GM12878 (cell line): ENCODE results near the gene UBE2E1. TPM values are rescaled to one million over a fixed set of nuclear protein-coding genes. Genes with fewer than 3 reads are reported as not detected.

Experiments used
- BHLHE40 ChIP-seq, 2 experiments: fragments of 450-650 bp in 1 of 2; IDR thresholded peaks; 2 replicates each; pipeline ENCODE4 v1.6.1; 2011 to 2017; ENCODE audit warnings: low read depth in 2 of 2, borderline replicate concordance in 1 of 2, improper control_type of control experiment in 1 of 2, low read length in 1 of 2, mild to moderate bottlenecking in 1 of 2
- BMI1 ChIP-seq: fragments of 450-650 bp; IDR thresholded peaks from 2 replicates; pipeline ENCODE4 v1.6.1; 2016; ENCODE audit warnings: mild to moderate bottlenecking, moderate library complexity, borderline replicate concordance
- CBX5 ChIP-seq: sonication (generic); IDR thresholded peaks from 2 replicates; pipeline ENCODE4 v1.6.1; 2016; ENCODE audit warnings: low read depth, moderate library complexity, mild to moderate bottlenecking, inconsistent platforms
- KAT2A ChIP-seq: conservative IDR thresholded peaks from 2 replicates; pipeline ENCODE4 v1.6.1; 2011; ENCODE audit warnings: low read depth, low read length; ENCODE audit not compliant: control insufficient read depth
- MTA3 ChIP-seq: IDR thresholded peaks from 2 replicates; pipeline ENCODE4 v1.6.1; 2012; ENCODE audit warnings: low read length, inconsistent platforms, borderline replicate concordance
- POLR2A ChIP-seq: IDR thresholded peaks from 2 replicates; pipeline ENCODE4 v1.6.1; 2011; ENCODE audit warnings: low read depth, mild to moderate bottlenecking, low read length
- SIX5 ChIP-seq: IDR thresholded peaks from 2 replicates; pipeline ENCODE4 v1.6.1; 2011; ENCODE audit warnings: mild to moderate bottlenecking, low read depth, low read length, moderate library complexity; ENCODE audit not compliant: severe bottlenecking
- TCF12 ChIP-seq: IDR thresholded peaks from 2 replicates; pipeline ENCODE4 v1.6.1; 2011; ENCODE audit warnings: low read depth, mild to moderate bottlenecking, low read length
- YBX1 ChIP-seq: fragments of 450-650 bp; IDR thresholded peaks from 2 replicates; pipeline ENCODE4 v1.6.1; 2016; ENCODE audit warnings: antibody characterized with exemption
- polyA plus RNA-seq, 11 experiments: library from polyadenylated mRNA; depleted of rRNA in 4 of 11; unstranded in 6 of 11; stranded (reverse) in 5 of 11; fragments of >200 nt; fragmentation: Nextera tagmentation in 4 of 11; fragmentation: Illumina TruSeq in 1 of 11; extraction: Ambion mirVana in 4 of 11; extraction: Trizol in 1 of 11; gene quantifications; 1 replicate in 1 of 11; 2 replicates in 10 of 11; pipeline versions ENCODE4 v1.2.1 to v1.2.3, GENCODE V29; 2011 to 2016; ENCODE audit warnings: inconsistent platforms in 2 of 11, missing spikeins in 2 of 11, low read depth in 1 of 11
- total RNA-seq, 4 experiments: library from RNA; depleted of rRNA in 3 of 4; stranded (reverse); fragments of >200 nt in 3 of 4; fragmentation: Illumina TruSeq in 1 of 4; extraction: Trizol in 1 of 4; gene quantifications; 2 replicates each; pipeline versions ENCODE4 v1.2.1 to v1.2.3, GENCODE V29; 2013 to 2021
- TF ChIP-seq, protein P1 (sequence below): IDR thresholded peaks from 2 replicates; pipeline ENCODE4 v1.6.1; 2011; ENCODE audit warnings: low read depth, low read length, improper control_type of control experiment, borderline replicate concordance
- TF ChIP-seq, protein P2 (sequence below): fragments of 450-650 bp; formaldehyde crosslinking; IDR thresholded peaks from 2 replicates; pipeline ENCODE4 v1.4.0; 2022; ENCODE audit warnings: mild to moderate bottlenecking, moderate library complexity
- TF ChIP-seq, protein P3 (sequence below): fragments of 450-650 bp; IDR thresholded peaks from 2 replicates; pipeline ENCODE4 v1.6.1; 2017; ENCODE audit warnings: mild to moderate bottlenecking
- TF ChIP-seq, protein P4 (sequence below): fragments of 450-650 bp; IDR thresholded peaks from 2 replicates; pipeline ENCODE4 v1.6.1; 2017; ENCODE audit warnings: mild to moderate bottlenecking, moderate library complexity
- TF ChIP-seq, protein P5 (sequence below): fragments of 450-650 bp; conservative IDR thresholded peaks from 2 replicates; pipeline ENCODE4 v1.6.1; 2017; ENCODE audit warnings: mild to moderate bottlenecking, moderate library complexity

Gene UBE2E1
- total and polyA plus RNA-seq, 10 of the 15 experiments (the other 5 are each of a cell fraction or from before 2014, with no cell fraction given), result 18.7 to 425 (median 147) TPM

DNA sequence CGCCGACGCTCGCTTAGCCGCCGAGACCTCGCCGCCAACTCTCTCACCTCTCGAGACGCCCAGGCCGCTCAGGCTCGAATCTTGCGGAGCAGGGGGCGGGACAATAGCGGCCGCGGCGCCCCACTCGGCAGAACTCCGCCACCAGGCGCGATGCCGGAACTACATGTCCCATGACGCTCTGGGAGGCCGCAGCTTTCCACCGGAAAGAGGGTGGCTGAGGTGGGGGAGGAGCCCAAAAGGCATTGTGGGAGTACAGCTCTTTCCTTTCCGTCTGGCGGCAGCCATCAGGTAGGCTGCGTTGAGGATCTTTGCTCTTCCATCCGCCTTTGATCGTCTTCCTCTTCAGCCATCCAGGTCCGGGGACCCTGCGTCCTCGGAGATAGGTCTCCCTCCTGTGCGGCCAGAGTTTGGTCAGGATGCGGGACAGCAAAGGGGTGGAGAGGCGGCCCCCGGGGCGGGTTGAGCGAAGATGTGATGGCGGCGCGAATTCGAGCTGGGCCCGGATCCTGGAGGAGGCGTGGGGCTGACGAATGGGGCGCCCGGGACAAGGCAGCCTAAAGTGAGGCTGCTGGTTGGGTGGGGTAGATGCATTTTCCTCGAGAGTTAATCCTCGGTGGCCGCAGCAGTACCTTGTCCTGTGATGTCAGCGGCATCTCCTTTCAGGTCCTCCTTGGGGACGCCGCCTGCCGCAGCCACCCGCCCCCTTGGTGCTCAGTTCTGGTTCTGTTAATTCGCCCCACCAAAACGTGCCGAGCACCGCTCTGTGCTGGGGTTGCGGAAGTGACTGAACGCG, 111.3 kb downstream of the UBE2E1 start, which contains the start of the genes NKIRAS1 and RPL15 (continued):
- TF ChIP-seq, protein P1, sequence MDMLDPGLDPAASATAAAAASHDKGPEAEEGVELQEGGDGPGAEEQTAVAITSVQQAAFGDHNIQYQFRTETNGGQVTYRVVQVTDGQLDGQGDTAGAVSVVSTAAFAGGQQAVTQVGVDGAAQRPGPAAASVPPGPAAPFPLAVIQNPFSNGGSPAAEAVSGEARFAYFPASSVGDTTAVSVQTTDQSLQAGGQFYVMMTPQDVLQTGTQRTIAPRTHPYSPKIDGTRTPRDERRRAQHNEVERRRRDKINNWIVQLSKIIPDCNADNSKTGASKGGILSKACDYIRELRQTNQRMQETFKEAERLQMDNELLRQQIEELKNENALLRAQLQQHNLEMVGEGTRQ, result no peak
- TF ChIP-seq, protein P2, sequence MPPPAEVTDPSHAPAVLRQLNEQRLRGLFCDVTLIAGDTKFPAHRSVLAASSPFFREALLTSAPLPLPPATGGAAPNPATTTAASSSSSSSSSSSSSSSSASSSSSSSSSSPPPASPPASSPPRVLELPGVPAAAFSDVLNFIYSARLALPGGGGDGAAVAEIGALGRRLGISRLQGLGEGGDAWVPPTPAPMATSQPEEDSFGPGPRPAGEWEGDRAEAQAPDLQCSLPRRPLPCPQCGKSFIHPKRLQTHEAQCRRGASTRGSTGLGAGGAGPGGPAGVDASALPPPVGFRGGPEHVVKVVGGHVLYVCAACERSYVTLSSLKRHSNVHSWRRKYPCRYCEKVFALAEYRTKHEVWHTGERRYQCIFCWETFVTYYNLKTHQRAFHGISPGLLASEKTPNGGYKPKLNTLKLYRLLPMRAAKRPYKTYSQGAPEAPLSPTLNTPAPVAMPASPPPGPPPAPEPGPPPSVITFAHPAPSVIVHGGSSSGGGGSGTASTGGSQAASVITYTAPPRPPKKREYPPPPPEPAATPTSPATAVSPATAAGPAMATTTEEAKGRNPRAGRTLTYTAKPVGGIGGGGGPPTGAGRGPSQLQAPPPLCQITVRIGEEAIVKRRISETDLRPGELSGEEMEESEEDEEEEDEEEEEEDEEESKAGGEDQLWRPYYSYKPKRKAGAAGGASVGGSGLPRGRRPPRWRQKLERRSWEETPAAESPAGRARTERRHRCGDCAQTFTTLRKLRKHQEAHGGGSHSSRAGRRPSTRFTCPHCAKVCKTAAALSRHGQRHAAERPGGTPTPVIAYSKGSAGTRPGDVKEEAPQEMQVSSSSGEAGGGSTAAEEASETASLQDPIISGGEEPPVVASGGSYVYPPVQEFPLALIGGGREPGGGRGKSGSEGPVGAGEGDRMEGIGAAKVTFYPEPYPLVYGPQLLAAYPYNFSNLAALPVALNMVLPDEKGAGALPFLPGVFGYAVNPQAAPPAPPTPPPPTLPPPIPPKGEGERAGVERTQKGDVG (CRISPR knock-in tag), result no peak
- no peak; the same call in 1 of the 2 replicates for TF ChIP-seq MTA3
- 0 out of 2 replicates have a peak, but pooled peaks have one; percentile 78 for TF ChIP-seq CBX5
- TF ChIP-seq KAT2A, result no peak; the same call in 1 of the 2 replicates
- peak; percentile 88 for TF ChIP-seq TCF12
- TF ChIP-seq POLR2A, result peak; percentile 100
- TF ChIP-seq YBX1, result no peak
- no peak for TF ChIP-seq BMI1
- TF ChIP-seq, protein P3, sequence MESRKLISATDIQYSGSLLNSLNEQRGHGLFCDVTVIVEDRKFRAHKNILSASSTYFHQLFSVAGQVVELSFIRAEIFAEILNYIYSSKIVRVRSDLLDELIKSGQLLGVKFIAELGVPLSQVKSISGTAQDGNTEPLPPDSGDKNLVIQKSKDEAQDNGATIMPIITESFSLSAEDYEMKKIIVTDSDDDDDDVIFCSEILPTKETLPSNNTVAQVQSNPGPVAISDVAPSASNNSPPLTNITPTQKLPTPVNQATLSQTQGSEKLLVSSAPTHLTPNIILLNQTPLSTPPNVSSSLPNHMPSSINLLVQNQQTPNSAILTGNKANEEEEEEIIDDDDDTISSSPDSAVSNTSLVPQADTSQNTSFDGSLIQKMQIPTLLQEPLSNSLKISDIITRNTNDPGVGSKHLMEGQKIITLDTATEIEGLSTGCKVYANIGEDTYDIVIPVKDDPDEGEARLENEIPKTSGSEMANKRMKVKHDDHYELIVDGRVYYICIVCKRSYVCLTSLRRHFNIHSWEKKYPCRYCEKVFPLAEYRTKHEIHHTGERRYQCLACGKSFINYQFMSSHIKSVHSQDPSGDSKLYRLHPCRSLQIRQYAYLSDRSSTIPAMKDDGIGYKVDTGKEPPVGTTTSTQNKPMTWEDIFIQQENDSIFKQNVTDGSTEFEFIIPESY, result peak; percentile 14; the same call in 1 of the 2 replicates
- peak; percentile 92 to 94 for TF ChIP-seq BHLHE40 (IDR thresholded peaks at IDR 0.05; ENCODE audit: borderline replicate concordance in 1 of 2, low read depth in 2 of 2, low read length in 1 of 2)
- TF ChIP-seq, protein P4, sequence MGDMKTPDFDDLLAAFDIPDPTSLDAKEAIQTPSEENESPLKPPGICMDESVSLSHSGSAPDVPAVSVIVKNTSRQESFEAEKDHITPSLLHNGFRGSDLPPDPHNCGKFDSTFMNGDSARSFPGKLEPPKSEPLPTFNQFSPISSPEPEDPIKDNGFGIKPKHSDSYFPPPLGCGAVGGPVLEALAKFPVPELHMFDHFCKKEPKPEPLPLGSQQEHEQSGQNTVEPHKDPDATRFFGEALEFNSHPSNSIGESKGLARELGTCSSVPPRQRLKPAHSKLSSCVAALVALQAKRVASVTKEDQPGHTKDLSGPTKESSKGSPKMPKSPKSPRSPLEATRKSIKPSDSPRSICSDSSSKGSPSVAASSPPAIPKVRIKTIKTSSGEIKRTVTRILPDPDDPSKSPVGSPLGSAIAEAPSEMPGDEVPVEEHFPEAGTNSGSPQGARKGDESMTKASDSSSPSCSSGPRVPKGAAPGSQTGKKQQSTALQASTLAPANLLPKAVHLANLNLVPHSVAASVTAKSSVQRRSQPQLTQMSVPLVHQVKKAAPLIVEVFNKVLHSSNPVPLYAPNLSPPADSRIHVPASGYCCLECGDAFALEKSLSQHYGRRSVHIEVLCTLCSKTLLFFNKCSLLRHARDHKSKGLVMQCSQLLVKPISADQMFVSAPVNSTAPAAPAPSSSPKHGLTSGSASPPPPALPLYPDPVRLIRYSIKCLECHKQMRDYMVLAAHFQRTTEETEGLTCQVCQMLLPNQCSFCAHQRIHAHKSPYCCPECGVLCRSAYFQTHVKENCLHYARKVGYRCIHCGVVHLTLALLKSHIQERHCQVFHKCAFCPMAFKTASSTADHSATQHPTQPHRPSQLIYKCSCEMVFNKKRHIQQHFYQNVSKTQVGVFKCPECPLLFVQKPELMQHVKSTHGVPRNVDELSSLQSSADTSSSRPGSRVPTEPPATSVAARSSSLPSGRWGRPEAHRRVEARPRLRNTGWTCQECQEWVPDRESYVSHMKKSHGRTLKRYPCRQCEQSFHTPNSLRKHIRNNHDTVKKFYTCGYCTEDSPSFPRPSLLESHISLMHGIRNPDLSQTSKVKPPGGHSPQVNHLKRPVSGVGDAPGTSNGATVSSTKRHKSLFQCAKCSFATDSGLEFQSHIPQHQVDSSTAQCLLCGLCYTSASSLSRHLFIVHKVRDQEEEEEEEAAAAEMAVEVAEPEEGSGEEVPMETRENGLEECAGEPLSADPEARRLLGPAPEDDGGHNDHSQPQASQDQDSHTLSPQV, result no peak
- TF ChIP-seq, protein P5, sequence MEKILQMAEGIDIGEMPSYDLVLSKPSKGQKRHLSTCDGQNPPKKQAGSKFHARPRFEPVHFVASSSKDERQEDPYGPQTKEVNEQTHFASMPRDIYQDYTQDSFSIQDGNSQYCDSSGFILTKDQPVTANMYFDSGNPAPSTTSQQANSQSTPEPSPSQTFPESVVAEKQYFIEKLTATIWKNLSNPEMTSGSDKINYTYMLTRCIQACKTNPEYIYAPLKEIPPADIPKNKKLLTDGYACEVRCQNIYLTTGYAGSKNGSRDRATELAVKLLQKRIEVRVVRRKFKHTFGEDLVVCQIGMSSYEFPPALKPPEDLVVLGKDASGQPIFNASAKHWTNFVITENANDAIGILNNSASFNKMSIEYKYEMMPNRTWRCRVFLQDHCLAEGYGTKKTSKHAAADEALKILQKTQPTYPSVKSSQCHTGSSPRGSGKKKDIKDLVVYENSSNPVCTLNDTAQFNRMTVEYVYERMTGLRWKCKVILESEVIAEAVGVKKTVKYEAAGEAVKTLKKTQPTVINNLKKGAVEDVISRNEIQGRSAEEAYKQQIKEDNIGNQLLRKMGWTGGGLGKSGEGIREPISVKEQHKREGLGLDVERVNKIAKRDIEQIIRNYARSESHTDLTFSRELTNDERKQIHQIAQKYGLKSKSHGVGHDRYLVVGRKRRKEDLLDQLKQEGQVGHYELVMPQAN, result peak; percentile 84
- TF ChIP-seq SIX5, result peak; percentile 89
